Measurements from ENCODE around the gene SPSB4. TPM values are rescaled to one million over a fixed set of nuclear protein-coding genes. Genes with fewer than 3 reads are reported as not detected.

SPSB4 gene
- total RNA-seq = 1 to 10 TPM in 1 of 4 donors, under 1 TPM in 3; 0.17 to 1.1 (median 0.35) TPM

GRCh38 chr3:141050576-141051442 is at the start of gene SPSB4:
Gene SPSB4 (plus strand): TSS chr3:141051347. CDS start chr3:141066105, 14,758 bp downstream.
- TF ChIP-seq CTCF (IDR thresholded peaks at IDR 0.05; ENCODE audit: low read depth) = no peak

DNA sequence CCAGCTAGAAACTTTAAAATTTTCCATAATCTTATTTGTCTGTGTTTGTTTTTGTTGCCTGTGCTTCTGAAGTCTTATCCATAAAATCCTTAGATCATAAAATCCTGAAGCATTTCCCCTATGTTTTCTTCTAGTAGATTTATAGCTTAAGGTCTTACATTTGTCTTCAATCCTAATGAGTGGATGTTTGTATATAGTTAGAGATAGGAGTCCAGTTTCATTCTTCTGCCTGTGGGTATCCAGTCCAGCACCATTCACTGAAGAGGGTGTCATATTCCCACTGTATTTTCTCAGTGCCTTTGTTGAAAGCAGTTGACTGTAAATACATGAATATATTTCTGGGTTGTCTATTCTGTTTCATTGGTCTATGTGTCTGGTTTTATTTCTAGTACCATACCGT is 44.8 kb upstream of the SPSB4 start:
- no peak for TF ChIP-seq CTCF (IDR thresholded peaks at IDR 0.05; ENCODE audit: low read depth)

GRCh38 chr3:141009496-141009895 is 41.7 kb upstream of the SPSB4 start:
- no peak for TF ChIP-seq CTCF (IDR thresholded peaks at IDR 0.05; ENCODE audit: low read depth)

DNA sequence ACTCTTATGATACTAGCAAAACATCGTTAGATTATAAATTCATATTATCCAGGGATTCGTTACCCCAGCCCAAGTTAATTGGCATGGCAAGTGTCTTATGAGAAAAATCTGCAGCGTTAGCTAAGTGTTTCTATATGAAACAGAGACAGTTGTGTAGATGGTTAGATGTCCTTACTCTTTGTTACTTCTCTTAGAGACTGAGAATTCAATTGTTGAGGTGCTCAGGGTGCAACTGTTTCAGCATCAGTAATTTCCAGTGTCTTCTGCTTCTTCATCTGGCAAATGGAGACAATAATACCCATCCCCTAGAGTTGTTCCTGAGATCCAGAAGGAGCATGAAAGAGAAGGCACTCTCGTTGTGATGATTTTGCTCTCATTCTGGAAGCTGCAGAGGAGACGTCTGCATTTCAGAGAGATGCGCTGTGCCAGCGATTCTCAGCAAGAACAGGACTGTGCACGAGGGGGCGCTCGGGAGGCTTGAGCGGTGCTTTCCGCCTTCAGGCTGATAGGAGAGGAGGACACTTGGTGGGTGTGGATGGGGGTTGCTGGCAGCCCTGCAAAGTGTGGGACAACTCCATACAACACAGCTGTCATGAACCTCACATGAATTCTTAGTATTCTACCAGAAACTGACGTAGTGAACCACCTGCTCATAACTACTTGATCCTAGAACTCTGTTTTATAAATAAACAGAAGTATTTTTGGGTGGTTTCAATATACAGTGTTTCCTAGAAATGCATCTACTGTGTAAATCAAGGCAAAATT is 39.7 kb upstream of the SPSB4 start:
- TF ChIP-seq CTCF (IDR thresholded peaks at IDR 0.05; ENCODE audit: low read depth) = no peak

DNA sequence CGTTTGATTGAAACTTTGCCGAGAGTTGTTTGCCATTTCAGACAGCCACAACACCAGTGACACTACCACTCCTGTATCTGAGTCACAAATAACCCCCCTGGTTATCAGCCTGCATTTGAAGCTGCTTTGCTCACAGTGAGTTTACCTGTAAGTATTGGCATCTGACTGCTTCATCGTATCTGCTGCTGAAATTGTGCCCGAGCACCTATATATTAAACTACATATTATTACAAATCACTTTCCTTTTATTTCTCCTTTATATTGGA is 39.2 kb upstream of the SPSB4 start:
- TF ChIP-seq CTCF (IDR thresholded peaks at IDR 0.05; ENCODE audit: low read depth) = no peak

- TF ChIP-seq CTCF (IDR thresholded peaks at IDR 0.05; ENCODE audit: low read depth) = no peak
Measured at GRCh38 chr3:141012571-141012970, 38.6 kb upstream of the SPSB4 start.

- no peak for TF ChIP-seq CTCF (IDR thresholded peaks at IDR 0.05; ENCODE audit: low read depth)
Measured at GRCh38 chr3:141015481-141015880, 35.7 kb upstream of the SPSB4 start.

All from subcutaneous adipose tissue (tissue), 4 donors.